Measurements from ENCODE around the gene JMJD8.

DNA sequence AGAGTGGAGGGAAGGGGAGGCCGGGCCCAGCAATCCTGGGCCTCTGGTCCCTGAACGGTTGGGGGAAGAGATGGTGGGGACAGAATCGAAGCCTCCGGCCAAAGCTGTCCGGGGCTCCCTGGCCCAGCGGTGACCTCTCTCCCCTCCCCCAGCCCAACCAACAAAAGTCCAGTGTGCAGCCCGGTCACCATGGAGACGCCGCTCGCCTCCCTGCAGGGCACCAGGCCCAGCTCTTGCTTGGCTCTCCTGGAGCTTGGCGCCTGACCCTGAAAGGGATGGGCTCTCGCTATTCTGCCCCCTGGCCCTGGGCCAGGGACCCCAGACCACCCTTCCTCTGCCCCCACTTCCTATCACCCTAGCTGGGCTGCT lies 32.0 kb upstream of the JMJD8 start:
- TF ChIP-seq ELK4 (IDR thresholded peaks at IDR 0.05; ENCODE audit: borderline replicate concordance, low read depth, low read length): no peak
- no peak for TF ChIP-seq ZNF248 (tag by site-specific recombination; IDR thresholded peaks at IDR 0.05)
- TF ChIP-seq ZNF654 (tag by site-specific recombination; IDR thresholded peaks at IDR 0.05; ENCODE audit: low read depth): no peak
- TF ChIP-seq ZNF324 (tag by site-specific recombination; IDR thresholded peaks at IDR 0.05): no peak
- TF ChIP-seq, protein P1, sequence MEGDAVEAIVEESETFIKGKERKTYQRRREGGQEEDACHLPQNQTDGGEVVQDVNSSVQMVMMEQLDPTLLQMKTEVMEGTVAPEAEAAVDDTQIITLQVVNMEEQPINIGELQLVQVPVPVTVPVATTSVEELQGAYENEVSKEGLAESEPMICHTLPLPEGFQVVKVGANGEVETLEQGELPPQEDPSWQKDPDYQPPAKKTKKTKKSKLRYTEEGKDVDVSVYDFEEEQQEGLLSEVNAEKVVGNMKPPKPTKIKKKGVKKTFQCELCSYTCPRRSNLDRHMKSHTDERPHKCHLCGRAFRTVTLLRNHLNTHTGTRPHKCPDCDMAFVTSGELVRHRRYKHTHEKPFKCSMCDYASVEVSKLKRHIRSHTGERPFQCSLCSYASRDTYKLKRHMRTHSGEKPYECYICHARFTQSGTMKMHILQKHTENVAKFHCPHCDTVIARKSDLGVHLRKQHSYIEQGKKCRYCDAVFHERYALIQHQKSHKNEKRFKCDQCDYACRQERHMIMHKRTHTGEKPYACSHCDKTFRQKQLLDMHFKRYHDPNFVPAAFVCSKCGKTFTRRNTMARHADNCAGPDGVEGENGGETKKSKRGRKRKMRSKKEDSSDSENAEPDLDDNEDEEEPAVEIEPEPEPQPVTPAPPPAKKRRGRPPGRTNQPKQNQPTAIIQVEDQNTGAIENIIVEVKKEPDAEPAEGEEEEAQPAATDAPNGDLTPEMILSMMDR (tag by site-specific recombination; IDR thresholded peaks at IDR 0.05): no peak
- TF ChIP-seq ZBTB21 (tag by site-specific recombination; IDR thresholded peaks at IDR 0.05): no peak
- no peak for TF ChIP-seq ZNF580 (tag by site-specific recombination; IDR thresholded peaks at IDR 0.05)
- no peak for TF ChIP-seq ZBTB7A (tag by site-specific recombination; IDR thresholded peaks at IDR 0.05; ENCODE audit: low read depth)
- TF ChIP-seq SP2 (tag by site-specific recombination; IDR thresholded peaks at IDR 0.05): no peak
- no peak for TF ChIP-seq TCF7L2 (IDR thresholded peaks at IDR 0.05; ENCODE audit: borderline replicate concordance, low read depth, low read length)
- no peak for TF ChIP-seq ZNF777 (tag by site-specific recombination; IDR thresholded peaks at IDR 0.05; ENCODE audit: borderline replicate concordance)

All from HEK293 (cell line).